Breast epithelium (tissue), 4 donors: Measurements from ENCODE around the gene OSBPL5. TPM values are rescaled to one million over a fixed set of nuclear protein-coding genes. Genes with fewer than 3 reads are reported as not detected.

Experiments used
- DNase-seq, 2 donors: peaks; one replicate each; pipeline ENCODE4 v3.0.0-alpha.2; 2019; ENCODE audit warnings: low spot score in 2 of 2
- H3K27ac ChIP-seq, 2 donors: fragments of 200-600 bp; sonication (generic) in 1 of 2; one replicate each; pipeline ENCODE4 v1.5.1; 2016 to 2019; ENCODE audit warnings: mild to moderate bottlenecking in 1 of 2
- H3K27me3 ChIP-seq, 2 donors: fragments of 200-600 bp; sonication (generic) in 1 of 2; one replicate each; pipeline versions ENCODE4 v1.5.1 to v1.6.0; 2017 to 2019; ENCODE audit warnings: control low read depth in 1 of 2, mild to moderate bottlenecking in 1 of 2
- H3K36me3 ChIP-seq: fragments of 200-600 bp; one replicate; pipeline ENCODE4 v1.5.1; 2019
- H3K4me1 ChIP-seq, 2 donors: fragments of 200-600 bp; sonication (generic); one replicate each; pipeline ENCODE4 v1.5.1; 2016 to 2019; ENCODE audit warnings: control low read depth in 1 of 2
- H3K4me3 ChIP-seq, 3 donors: fragments of 200-600 bp; sonication (generic); 1 replicate in 2 of 3; 2 replicates in 1 of 3; pipeline ENCODE4 v1.5.1; 2016 to 2019; ENCODE audit warnings: mild to moderate bottlenecking in 3 of 3, moderate library complexity in 2 of 3
- H3K9me3 ChIP-seq, 2 donors: fragments of 200-600 bp; sonication (generic) in 1 of 2; one replicate each; pipeline ENCODE4 v1.5.1; 2016 to 2019; ENCODE audit warnings: control low read depth in 1 of 2
- POLR2A ChIP-seq: fragments of 450-650 bp; IDR thresholded peaks from one replicate; pipeline ENCODE4 v1.6.1; 2016; ENCODE audit warnings: antibody characterized with exemption, mild to moderate bottlenecking, moderate library complexity
- POLR2AphosphoS5 ChIP-seq, 3 donors: sonication (generic); formaldehyde crosslinking; IDR thresholded peaks; one replicate each; pipeline ENCODE4 v1.6.1; 2017; ENCODE audit warnings: antibody characterized with exemption in 3 of 3
- intact Hi-C: fragments of 100-400 bp; cut with DNase I; formaldehyde crosslinking; loops from one replicate; pipeline ENCODE4 v1.15.1; 2023; ENCODE audit warnings: low total_unique reads
- total RNA-seq, 3 donors: library from RNA; depleted of rRNA; stranded (reverse); fragments of >200 nt; gene quantifications; one replicate each; pipeline ENCODE4 v1.1.0, GENCODE V29; 2016
- TF ChIP-seq, protein P1 (sequence below), 3 donors: fragments of 450-650 bp; IDR thresholded peaks; one replicate each; pipeline ENCODE4 v1.5.1; 2016 to 2017; ENCODE audit warnings: antibody characterized with exemption in 3 of 3, mild to moderate bottlenecking in 3 of 3, moderate library complexity in 3 of 3

Gene OSBPL5
- total RNA-seq, 3 donors from 2014 or later: 25.3 to 64.2 (median 27.8) TPM

GRCh38 chr11:3157381-3158130 lies 7.6 kb downstream of the OSBPL5 start:
- TF ChIP-seq POLR2A (no peak), POLR2AphosphoS5 (IDR thresholded peaks at IDR 0.05) (no peak)
- TF ChIP-seq, protein P1, sequence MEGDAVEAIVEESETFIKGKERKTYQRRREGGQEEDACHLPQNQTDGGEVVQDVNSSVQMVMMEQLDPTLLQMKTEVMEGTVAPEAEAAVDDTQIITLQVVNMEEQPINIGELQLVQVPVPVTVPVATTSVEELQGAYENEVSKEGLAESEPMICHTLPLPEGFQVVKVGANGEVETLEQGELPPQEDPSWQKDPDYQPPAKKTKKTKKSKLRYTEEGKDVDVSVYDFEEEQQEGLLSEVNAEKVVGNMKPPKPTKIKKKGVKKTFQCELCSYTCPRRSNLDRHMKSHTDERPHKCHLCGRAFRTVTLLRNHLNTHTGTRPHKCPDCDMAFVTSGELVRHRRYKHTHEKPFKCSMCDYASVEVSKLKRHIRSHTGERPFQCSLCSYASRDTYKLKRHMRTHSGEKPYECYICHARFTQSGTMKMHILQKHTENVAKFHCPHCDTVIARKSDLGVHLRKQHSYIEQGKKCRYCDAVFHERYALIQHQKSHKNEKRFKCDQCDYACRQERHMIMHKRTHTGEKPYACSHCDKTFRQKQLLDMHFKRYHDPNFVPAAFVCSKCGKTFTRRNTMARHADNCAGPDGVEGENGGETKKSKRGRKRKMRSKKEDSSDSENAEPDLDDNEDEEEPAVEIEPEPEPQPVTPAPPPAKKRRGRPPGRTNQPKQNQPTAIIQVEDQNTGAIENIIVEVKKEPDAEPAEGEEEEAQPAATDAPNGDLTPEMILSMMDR (IDR thresholded peaks at IDR 0.05): no peak

GRCh38 chr11:3156661-3157311 lies 8.3 kb downstream of the OSBPL5 start:
- Histone ChIP-seq H3K27ac (peak overlapping the region; percentile 36 to 82), H3K27me3 (no peaks in the 10 kb centered on the region), H3K4me3 (peak overlapping the region in 1 of 3 donors; percentile 19), H3K4me1 (peaks cover 24 to 41% of the 10 kb centered on the region in 2 donors), H3K9me3 (no peaks in the 10 kb centered on the region), H3K36me3 (no peaks in the 10 kb centered on the region)
- no peak for TF ChIP-seq POLR2A
- TF ChIP-seq, protein P1 (IDR thresholded peaks at IDR 0.05): no peak
- intact Hi-C loops: no loop called here
- no peak for DNase-seq

More at GRCh38 chr11:3157381-3158130, 7.6 kb downstream of the OSBPL5 start:
- peak overlapping the region; percentile 36 to 82 for H3K27ac ChIP-seq
- H3K27me3 ChIP-seq: no peaks in the 10 kb centered on the region
- no peak for DNase-seq
- peaks cover 26 to 41% of the 10 kb centered on the region in 2 donors for H3K4me1 ChIP-seq
- no peak overlapping the region for H3K4me3 ChIP-seq
- H3K36me3 ChIP-seq: no peaks in the 10 kb centered on the region
- intact Hi-C loops: no loop called here
- H3K9me3 ChIP-seq: no peaks in the 10 kb centered on the region

DNA sequence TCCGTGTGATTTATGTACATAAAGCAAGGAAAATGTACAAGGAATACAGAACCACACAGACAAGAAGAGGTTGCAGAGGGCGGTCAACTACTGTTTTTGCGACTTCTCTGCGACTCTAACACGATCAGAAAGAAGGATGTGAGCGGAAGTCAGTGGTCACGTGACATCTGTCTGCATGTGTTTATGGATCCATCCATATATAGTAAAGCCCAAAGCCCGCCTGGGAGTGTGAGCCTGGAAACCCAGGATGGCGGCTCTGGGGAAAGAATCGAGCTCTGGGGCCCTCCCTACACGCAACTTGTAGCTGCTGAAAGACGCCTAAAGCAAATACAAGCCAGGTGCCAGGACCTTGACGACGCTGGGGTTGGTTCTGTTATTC lies 8.8 kb downstream of the OSBPL5 start:
- H3K27me3 ChIP-seq: no peaks in the 10 kb centered on the region
- no peaks in the 10 kb centered on the region for H3K36me3 ChIP-seq
- H3K27ac ChIP-seq: peak overlapping the region; percentile 36 to 82
- TF ChIP-seq, protein P1 (IDR thresholded peaks at IDR 0.05): no peak
- no peak for TF ChIP-seq POLR2AphosphoS5 (IDR thresholded peaks at IDR 0.05)
- no peak for TF ChIP-seq POLR2A
- H3K4me1 ChIP-seq: peaks cover 19 to 41% of the 10 kb centered on the region in 2 donors
- no peak for DNase-seq
- no peaks in the 10 kb centered on the region for H3K9me3 ChIP-seq
- no peak overlapping the region for H3K4me3 ChIP-seq
- intact Hi-C loops: no loop called here

DNA sequence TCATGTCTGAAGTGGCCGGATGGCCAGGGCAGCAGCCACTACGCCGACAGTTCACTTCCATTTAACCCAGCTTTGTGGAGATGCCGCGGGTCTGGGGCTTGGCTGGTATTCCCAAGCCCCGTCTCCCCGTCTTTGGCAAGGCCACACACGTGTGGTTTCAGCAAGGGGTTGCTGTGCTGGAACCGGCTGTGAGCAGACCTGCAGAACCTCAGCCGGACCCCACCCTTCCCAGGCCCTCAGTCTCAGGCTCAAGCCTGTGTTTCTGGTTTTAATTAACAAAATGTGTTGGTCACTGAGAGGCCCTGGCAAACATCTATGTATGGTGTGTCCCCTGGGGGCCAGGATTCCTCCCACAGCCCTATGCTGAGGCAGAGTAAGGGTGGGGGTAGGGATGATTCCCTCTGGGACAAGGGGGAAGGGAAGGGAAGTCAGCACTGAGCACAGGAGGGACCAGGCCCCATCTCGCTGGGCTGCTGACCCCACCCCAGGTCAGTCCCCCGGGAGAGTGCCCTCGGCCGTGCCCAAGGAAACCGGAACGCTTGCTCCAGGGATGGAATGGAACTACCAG lies 9.3 kb downstream of the OSBPL5 start:
- Histone ChIP-seq H3K4me1 (peaks cover 18 to 41% of the 10 kb centered on the region in 2 donors), H3K27me3 (no peaks in the 10 kb centered on the region), H3K27ac (peak overlapping the region; percentile 36 to 82), H3K4me3 (peak overlapping the region in 2 of 3 donors; percentile 14 to 51), H3K36me3 (no peaks in the 10 kb centered on the region), H3K9me3 (no peaks in the 10 kb centered on the region)
- TF ChIP-seq POLR2AphosphoS5 (IDR thresholded peaks at IDR 0.05): no peak
- TF ChIP-seq, protein P1 (IDR thresholded peaks at IDR 0.05): no peak
- no peak for TF ChIP-seq POLR2A
- no peak for DNase-seq
- intact Hi-C loops: no loop called here

DNA sequence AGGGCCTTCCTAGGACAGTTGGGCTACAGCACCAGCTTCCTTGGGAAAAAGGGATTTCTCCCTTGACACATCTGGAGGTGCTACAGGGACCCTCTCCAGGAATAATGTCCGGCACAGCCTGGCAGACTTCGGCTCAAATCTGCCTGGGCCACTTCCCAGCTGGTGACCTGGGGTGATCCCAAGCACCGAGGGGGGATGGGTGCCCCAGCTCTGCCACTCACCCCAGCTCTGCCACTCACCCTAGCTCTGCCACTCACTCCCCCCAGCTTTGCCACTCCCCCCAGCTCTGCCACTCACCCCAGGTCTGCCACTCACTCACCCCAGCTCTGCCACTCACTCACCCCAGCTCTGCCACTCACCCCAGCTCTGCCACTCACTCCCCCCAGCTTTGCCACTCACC lies 9.9 kb downstream of the OSBPL5 start:
- Histone ChIP-seq H3K4me3 (peak overlapping the region in 1 of 3 donors; percentile 51), H3K4me1 (peaks cover 18 to 41% of the 10 kb centered on the region in 2 donors), H3K9me3 (no peaks in the 10 kb centered on the region), H3K27ac (peak overlapping the region in 1 of 2 donors; percentile 82), H3K36me3 (no peaks in the 10 kb centered on the region), H3K27me3 (no peaks in the 10 kb centered on the region)
- DNase-seq: no peak
- intact Hi-C loops: no loop called here
- no peak for TF ChIP-seq POLR2AphosphoS5 (IDR thresholded peaks at IDR 0.05)
- TF ChIP-seq POLR2A: no peak
- TF ChIP-seq, protein P1 (IDR thresholded peaks at IDR 0.05): no peak
